Mesenchymal stem cell (in vitro differentiated cells and primary cell): ENCODE results near the gene WDR83.
"Not testable (repeated sequence)": the region's sequence is repeated elsewhere in the genome, so short reads cannot be mapped to it uniquely, and the experiment has no call there.

Source experiments
- DNase-seq: peaks from one replicate; pipeline ENCODE4 v3.0.0-alpha.2; 2013
- H2AFZ ChIP-seq: one replicate; pipeline ENCODE4 v1.6.1; 2013; ENCODE audit warnings: low read depth, mild to moderate bottlenecking, control low read depth, inconsistent platforms, low read length, moderate library complexity
- H2AK5ac ChIP-seq: 2 replicates; pipeline ENCODE4 v1.6.1; 2013; ENCODE audit warnings: low read length, moderate library complexity, mild to moderate bottlenecking, inconsistent platforms; ENCODE audit not compliant: severe bottlenecking
- H2BK120ac ChIP-seq: one replicate; pipeline ENCODE4 v1.6.1; 2013; ENCODE audit warnings: low read depth, mild to moderate bottlenecking, inconsistent platforms, low read length, moderate library complexity
- H2BK12ac ChIP-seq, 2 experiments: one replicate each; pipeline ENCODE4 v1.6.1; 2013; ENCODE audit warnings: inconsistent platforms in 2 of 2, low read length in 2 of 2, mild to moderate bottlenecking in 2 of 2, moderate library complexity in 2 of 2, control low read depth in 1 of 2
- H2BK15ac ChIP-seq: one replicate; pipeline ENCODE4 v1.6.1; 2013; ENCODE audit warnings: mild to moderate bottlenecking, low read depth, inconsistent platforms; ENCODE audit not compliant: poor library complexity, severe bottlenecking
- H2BK5ac ChIP-seq: 2 replicates; pipeline ENCODE4 v1.6.1; 2013; ENCODE audit warnings: low read depth, mild to moderate bottlenecking, low read length, control low read depth, inconsistent platforms; ENCODE audit not compliant: poor library complexity, severe bottlenecking
- H3K14ac ChIP-seq, 2 experiments: one replicate each; pipeline ENCODE4 v1.6.1; 2013; ENCODE audit warnings: inconsistent platforms in 2 of 2, low read length in 2 of 2, control low read depth in 1 of 2, mild to moderate bottlenecking in 1 of 2, moderate library complexity in 1 of 2
- H3K18ac ChIP-seq, 2 experiments: one replicate each; pipeline ENCODE4 v1.6.1; 2013; ENCODE audit warnings: inconsistent platforms in 2 of 2, low read length in 2 of 2, control low read depth in 1 of 2, low read depth in 1 of 2, mild to moderate bottlenecking in 1 of 2
- H3K23ac ChIP-seq, 2 experiments: one replicate each; pipeline ENCODE4 v1.6.1; 2013; ENCODE audit warnings: inconsistent platforms in 2 of 2, low read length in 2 of 2, mild to moderate bottlenecking in 2 of 2, moderate library complexity in 2 of 2, control low read depth in 1 of 2
- H3K27ac ChIP-seq: 2 replicates; pipeline ENCODE4 v1.5.1; 2013; ENCODE audit warnings: mild to moderate bottlenecking, moderate library complexity, low read length, control low read depth, inconsistent platforms; ENCODE audit not compliant: poor library complexity, severe bottlenecking
- H3K27me3 ChIP-seq, 2 experiments: 2 replicates each; pipeline versions ENCODE4 v1.6.1 to v1.7.0; 2013; ENCODE audit warnings: low read length in 2 of 2, mild to moderate bottlenecking in 2 of 2, moderate library complexity in 2 of 2, control low read depth in 1 of 2, inconsistent platforms in 1 of 2; ENCODE audit not compliant: control insufficient read depth in 1 of 2, insufficient read depth in 1 of 2
- H3K36me3 ChIP-seq, 2 experiments: 2 replicates each; pipeline versions ENCODE4 v1.6.1 to v1.7.0; 2013; ENCODE audit warnings: low read length in 2 of 2, control low read depth in 1 of 2, inconsistent platforms in 1 of 2, low read depth in 1 of 2, mild to moderate bottlenecking in 1 of 2; ENCODE audit not compliant: insufficient read depth in 2 of 2, control insufficient read depth in 1 of 2
- H3K4ac ChIP-seq, 2 experiments: one replicate each; pipeline ENCODE4 v1.6.1; 2013; ENCODE audit warnings: inconsistent platforms in 2 of 2, low read length in 2 of 2, mild to moderate bottlenecking in 2 of 2, moderate library complexity in 2 of 2, control low read depth in 1 of 2, low read depth in 1 of 2
- H3K4me1 ChIP-seq: 2 replicates; pipeline ENCODE4 v1.6.1; 2013; ENCODE audit warnings: low read depth, low read length, control low read depth; ENCODE audit not compliant: control insufficient read depth, insufficient read depth
- H3K4me2 ChIP-seq: 2 replicates; pipeline ENCODE4 v1.6.1; 2013; ENCODE audit warnings: low read length, mild to moderate bottlenecking, inconsistent platforms; ENCODE audit not compliant: poor library complexity, severe bottlenecking
- H3K4me3 ChIP-seq, 2 experiments: 2 replicates each; pipeline versions ENCODE4 v1.5.1 to v1.7.0; 2013; ENCODE audit warnings: low read length in 2 of 2, mild to moderate bottlenecking in 2 of 2, control low read depth in 1 of 2, low read depth in 1 of 2; ENCODE audit not compliant: insufficient read depth in 1 of 2
- H3K79me1 ChIP-seq: replicated peaks from 2 replicates; pipeline ENCODE4 v1.6.1; 2013; ENCODE audit warnings: mild to moderate bottlenecking, control low read depth, low read length, inconsistent platforms; ENCODE audit not compliant: poor library complexity, severe bottlenecking
- H3K9ac ChIP-seq: 2 replicates; pipeline ENCODE4 v1.7.0; 2013; ENCODE audit warnings: mild to moderate bottlenecking, low read length, moderate library complexity
- H3K9me3 ChIP-seq: 2 replicates; pipeline ENCODE4 v1.7.0; 2013; ENCODE audit warnings: mild to moderate bottlenecking, low read length; ENCODE audit not compliant: control insufficient read depth
- H4K8ac ChIP-seq: one replicate; pipeline ENCODE4 v1.6.1; 2013; ENCODE audit warnings: inconsistent platforms, mild to moderate bottlenecking, low read length, moderate library complexity
- H4K91ac ChIP-seq: one replicate; pipeline ENCODE4 v1.6.1; 2013; ENCODE audit warnings: mild to moderate bottlenecking, low read length, inconsistent platforms
- WGBS: methylation state at CpG from one replicate; pipeline ENCODE4 v1.1.7; 2013; ENCODE audit warnings: mixed read lengths; 5-methylcytosine and 5-hydroxymethylcytosine counted together

The WDR83 gene

GRCh38 chr19:12676928-12677327 lies 10.3 kb downstream of the WDR83 start:
- Histone ChIP-seq H3K9me3 (no peaks in the 10 kb centered on the region), H3K14ac (no peak overlapping the region), H2BK15ac (no peak overlapping the region), H4K91ac (no peak overlapping the region), H2BK12ac (no peak overlapping the region), H3K23ac (no peak overlapping the region), H2BK120ac (no peak overlapping the region), H3K27me3 (no peaks in the 10 kb centered on the region), H4K8ac (no peak overlapping the region), H2AK5ac (no peak overlapping the region), H2AFZ (no peak overlapping the region), H3K4me3 (no peak overlapping the region), H3K4me2 (no peak overlapping the region), H3K4ac (no peak overlapping the region), H3K18ac (no peak overlapping the region), H2BK5ac (no peak overlapping the region), H3K9ac (peak overlapping the region; percentile 7), H3K27ac (no peak overlapping the region), H3K79me1 (peaks cover 43% of the 10 kb centered on the region), H3K4me1 (peaks cover 7% of the 10 kb centered on the region), H3K36me3 (peaks cover 77% of the 10 kb centered on the region in 2 experiments)
- no peak for DNase-seq
- WGBS, result 98% methylated on average over 12 of the region's 12 CpGs

GRCh38 chr19:12678039-12678438 lies 11.4 kb downstream of the WDR83 start:
- H2BK120ac ChIP-seq, DNase-seq, H2BK12ac ChIP-seq, H3K4me3 ChIP-seq, H3K4ac ChIP-seq, H4K91ac ChIP-seq, H3K9ac ChIP-seq, H3K23ac ChIP-seq, H2BK15ac ChIP-seq, H4K8ac ChIP-seq, H2AK5ac ChIP-seq, H3K27me3 ChIP-seq, H3K4me1 ChIP-seq, H3K14ac ChIP-seq, H3K9me3 ChIP-seq, H3K4me2 ChIP-seq, H2AFZ ChIP-seq, H3K27ac ChIP-seq, H2BK5ac ChIP-seq, H3K18ac ChIP-seq: not testable (repeated sequence)
- peaks cover 38% of the 10 kb centered on the region for H3K79me1 ChIP-seq
- peaks cover 66% of the 10 kb centered on the region in 2 experiments for H3K36me3 ChIP-seq
- 98% methylated on average over 4 of the region's 5 CpGs for WGBS

- H2AK5ac ChIP-seq, result no peak overlapping the region
These were observed 13.4 kb downstream of the WDR83 start for GRCh38 chr19:12680034-12680433.

GRCh38 chr19:12681074-12681987 lies 14.7 kb downstream of the WDR83 start, which contains the start of gene DHPS:
Gene DHPS, minus strand, starts transcription at chr19:12681880. Its CDS starts 114 bp downstream, at chr19:12681766.
- WGBS, result under 1% methylated on average over 68 of the region's 68 CpGs
- Histone ChIP-seq H3K36me3 (peaks cover 38% of the 10 kb centered on the region in 2 experiments), H4K91ac (peak within 1 kb of the TSS; percentile 53), H3K27me3 (no peaks in the 10 kb centered on the region), H3K9me3 (no peaks in the 10 kb centered on the region), H3K4me2 (peak within 1 kb of the TSS; percentile 80), H4K8ac (peak within 1 kb of the TSS; percentile 97), H3K79me1 (peaks cover 21% of the 10 kb centered on the region), H2BK120ac (no peak within 1 kb of the TSS), H3K18ac (peak within 1 kb of the TSS; percentile 29 to 75), H3K4me1 (peaks cover 6% of the 10 kb centered on the region), H3K27ac (peak within 1 kb of the TSS; percentile 92), H3K14ac (no peak within 1 kb of the TSS), H2BK12ac (no peak within 1 kb of the TSS), H3K23ac (peak within 1 kb of the TSS in 1 of 2 experiments; percentile 11), H3K4me3 (peak within 1 kb of the TSS; percentile 74 to 92), H2AK5ac (no peak within 1 kb of the TSS), H2BK15ac (peak within 1 kb of the TSS; percentile 63), H2BK5ac (peak within 1 kb of the TSS; percentile 47), H3K4ac (peak within 1 kb of the TSS; percentile 33 to 39), H2AFZ (peak within 1 kb of the TSS; percentile 19), H3K9ac (peak within 1 kb of the TSS; percentile 100)
- peak; percentile 98 for DNase-seq

More at GRCh38 chr19:12680034-12680433, 13.4 kb downstream of the WDR83 start:
- no peak overlapping the region for H3K27ac ChIP-seq
- no peak overlapping the region for H4K91ac ChIP-seq
- no peak overlapping the region for H2BK12ac ChIP-seq
- H3K4me1 ChIP-seq, result peaks cover 7% of the 10 kb centered on the region
- H2BK120ac ChIP-seq, result no peak overlapping the region
- H2BK15ac ChIP-seq, result no peak overlapping the region
- no peaks in the 10 kb centered on the region for H3K9me3 ChIP-seq
- H4K8ac ChIP-seq, result no peak overlapping the region
- H3K4me3 ChIP-seq, result peak overlapping the region in 1 of 2 experiments; percentile 29
- no peak overlapping the region for H2AFZ ChIP-seq
- H3K79me1 ChIP-seq, result peaks cover 32% of the 10 kb centered on the region
- no peak overlapping the region for H2BK5ac ChIP-seq
- no peaks in the 10 kb centered on the region for H3K27me3 ChIP-seq
- H3K9ac ChIP-seq, result no peak overlapping the region
- no peak overlapping the region for H3K18ac ChIP-seq
- H3K4ac ChIP-seq, result no peak overlapping the region
- DNase-seq, result no peak
- H3K23ac ChIP-seq, result no peak overlapping the region
- no peak overlapping the region for H3K4me2 ChIP-seq
- H3K36me3 ChIP-seq, result peaks cover 48 to 51% of the 10 kb centered on the region in 2 experiments
- H3K14ac ChIP-seq, result no peak overlapping the region
- WGBS, result 97% methylated on average over 9 of the region's 9 CpGs
